ENCODE measurements around the gene SH2D5.

The SH2D5 gene

DNA sequence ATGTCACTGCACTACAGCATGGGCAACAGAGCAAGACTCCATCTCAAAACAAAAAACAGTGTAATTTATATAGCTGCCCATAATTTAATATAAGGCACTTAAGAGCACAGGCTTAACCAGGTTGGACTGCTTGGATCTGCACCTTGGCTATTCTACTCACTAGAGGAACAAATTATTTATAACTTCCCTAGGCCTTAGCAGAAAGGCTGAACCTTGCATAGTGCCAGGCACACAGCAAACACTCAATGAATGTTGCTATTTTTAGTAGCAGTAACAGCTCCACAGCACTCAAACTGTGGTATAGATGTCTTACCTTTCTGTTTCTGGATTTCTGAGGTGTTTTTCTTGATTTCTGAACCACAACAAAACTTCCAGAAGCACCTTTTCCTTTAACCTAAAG is 34.8 kb upstream of the SH2D5 start:
- Histone ChIP-seq H3K4me3 (ENCODE audit: low read depth, low read length) (no peak overlapping the region), H3K27me3 (ENCODE audit: control insufficient read depth, insufficient read depth, low read length) (no peaks in the 10 kb centered on the region), H3K9me3 (ENCODE audit: control insufficient read depth, low read length) (no peaks in the 10 kb centered on the region), H3K9ac (no peak overlapping the region), H3K36me3 (ENCODE audit: control insufficient read depth, insufficient read depth, low read length) (no peaks in the 10 kb centered on the region), H3K4me1 (no peaks in the 10 kb centered on the region), H3K4me2 (ENCODE audit: low read length) (no peak overlapping the region), H2AFZ (no peak overlapping the region), H3K27ac (no peak overlapping the region), H3K79me2 (peaks cover 4% of the 10 kb centered on the region)
- TF ChIP-seq, protein P1, sequence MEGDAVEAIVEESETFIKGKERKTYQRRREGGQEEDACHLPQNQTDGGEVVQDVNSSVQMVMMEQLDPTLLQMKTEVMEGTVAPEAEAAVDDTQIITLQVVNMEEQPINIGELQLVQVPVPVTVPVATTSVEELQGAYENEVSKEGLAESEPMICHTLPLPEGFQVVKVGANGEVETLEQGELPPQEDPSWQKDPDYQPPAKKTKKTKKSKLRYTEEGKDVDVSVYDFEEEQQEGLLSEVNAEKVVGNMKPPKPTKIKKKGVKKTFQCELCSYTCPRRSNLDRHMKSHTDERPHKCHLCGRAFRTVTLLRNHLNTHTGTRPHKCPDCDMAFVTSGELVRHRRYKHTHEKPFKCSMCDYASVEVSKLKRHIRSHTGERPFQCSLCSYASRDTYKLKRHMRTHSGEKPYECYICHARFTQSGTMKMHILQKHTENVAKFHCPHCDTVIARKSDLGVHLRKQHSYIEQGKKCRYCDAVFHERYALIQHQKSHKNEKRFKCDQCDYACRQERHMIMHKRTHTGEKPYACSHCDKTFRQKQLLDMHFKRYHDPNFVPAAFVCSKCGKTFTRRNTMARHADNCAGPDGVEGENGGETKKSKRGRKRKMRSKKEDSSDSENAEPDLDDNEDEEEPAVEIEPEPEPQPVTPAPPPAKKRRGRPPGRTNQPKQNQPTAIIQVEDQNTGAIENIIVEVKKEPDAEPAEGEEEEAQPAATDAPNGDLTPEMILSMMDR (IDR thresholded peaks at IDR 0.05) = no peak

DNA sequence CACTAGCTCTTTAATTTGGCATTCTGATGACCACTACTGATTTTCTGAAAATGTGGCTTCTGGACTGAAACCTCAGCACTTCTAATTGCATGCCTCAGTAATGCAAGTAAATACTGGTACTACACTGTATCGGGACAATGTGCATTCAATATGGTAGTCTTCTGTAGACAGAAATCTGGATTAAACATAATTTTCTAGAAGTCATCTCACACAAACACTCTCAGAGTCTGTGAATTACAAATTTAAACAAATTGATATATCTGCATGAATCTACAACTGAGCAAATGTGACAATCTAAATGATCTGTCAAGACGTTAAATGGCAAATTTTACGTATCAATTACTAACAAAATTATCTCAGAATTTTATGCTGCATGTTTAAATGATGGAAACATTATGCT is 30.9 kb upstream of the SH2D5 start:
- no peaks in the 10 kb centered on the region for H3K4me1 ChIP-seq
- no peaks in the 10 kb centered on the region for H3K36me3 ChIP-seq (ENCODE audit: control insufficient read depth, insufficient read depth, low read length)
- no peaks in the 10 kb centered on the region for H3K79me2 ChIP-seq
- H3K27ac ChIP-seq = no peak overlapping the region
- no peak overlapping the region for H3K9ac ChIP-seq
- H3K4me3 ChIP-seq (ENCODE audit: low read depth, low read length) = no peak overlapping the region
- no peak overlapping the region for H2AFZ ChIP-seq
- TF ChIP-seq, protein P1 (IDR thresholded peaks at IDR 0.05) = no peak
- no peak overlapping the region for H3K4me2 ChIP-seq (ENCODE audit: low read length)
- H3K27me3 ChIP-seq (ENCODE audit: control insufficient read depth, insufficient read depth, low read length) = no peaks in the 10 kb centered on the region
- H3K9me3 ChIP-seq (ENCODE audit: control insufficient read depth, low read length) = no peaks in the 10 kb centered on the region

DNA sequence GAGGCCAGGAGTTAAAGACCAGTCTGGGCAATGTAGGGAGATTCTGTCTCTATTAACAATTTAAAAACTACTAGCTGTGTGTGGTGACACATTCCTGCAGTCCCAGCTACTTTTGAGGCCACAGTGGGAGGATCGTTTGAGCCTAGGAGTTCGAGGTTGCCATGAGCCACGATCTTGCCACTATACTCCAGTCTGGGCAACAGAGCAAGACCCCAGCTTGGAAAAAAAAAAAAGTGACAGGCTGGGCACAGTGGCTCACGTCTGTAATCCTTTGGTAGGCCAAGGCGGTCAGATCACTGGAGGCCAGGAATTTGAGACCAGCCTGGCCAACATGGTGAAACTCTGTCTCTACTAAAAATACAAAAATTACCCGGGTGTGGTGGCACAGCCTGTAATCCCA is 27.8 kb upstream of the SH2D5 start:
- H3K4me2 ChIP-seq (ENCODE audit: low read length) = no peak overlapping the region
- H3K4me3 ChIP-seq (ENCODE audit: low read depth, low read length) = no peak overlapping the region
- no peaks in the 10 kb centered on the region for H3K9me3 ChIP-seq (ENCODE audit: control insufficient read depth, low read length)
- H3K36me3 ChIP-seq (ENCODE audit: control insufficient read depth, insufficient read depth, low read length) = no peaks in the 10 kb centered on the region
- H3K4me1 ChIP-seq = no peaks in the 10 kb centered on the region
- H3K79me2 ChIP-seq = no peaks in the 10 kb centered on the region
- H3K27ac ChIP-seq = no peak overlapping the region
- H3K9ac ChIP-seq = no peak overlapping the region
- TF ChIP-seq, protein P1 (IDR thresholded peaks at IDR 0.05) = no peak
- no peak overlapping the region for H2AFZ ChIP-seq
- no peaks in the 10 kb centered on the region for H3K27me3 ChIP-seq (ENCODE audit: control insufficient read depth, insufficient read depth, low read length)

DNA sequence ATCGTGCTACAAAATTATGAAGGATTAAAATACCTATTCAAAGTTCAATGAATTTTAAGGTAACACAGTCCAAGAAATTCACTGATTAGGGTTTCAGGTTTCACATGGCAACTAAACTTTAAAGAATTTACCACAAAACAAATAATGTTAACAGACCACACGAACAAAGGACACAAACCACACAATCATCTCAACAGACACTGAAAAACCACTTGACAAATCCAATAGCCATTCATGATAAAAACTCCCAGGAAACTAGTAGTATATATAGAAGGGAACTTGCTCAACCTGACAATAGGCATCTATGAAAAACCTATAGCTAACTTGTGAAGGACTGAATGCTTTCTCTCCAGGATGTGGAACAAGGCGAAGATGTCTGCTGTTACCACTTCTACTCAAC is 21.1 kb upstream of the SH2D5 start:
- Histone ChIP-seq H3K27ac (no peak overlapping the region), H3K27me3 (ENCODE audit: control insufficient read depth, insufficient read depth, low read length) (no peaks in the 10 kb centered on the region), H3K9me3 (ENCODE audit: control insufficient read depth, low read length) (no peaks in the 10 kb centered on the region), H3K79me2 (no peaks in the 10 kb centered on the region), H3K9ac (no peak overlapping the region), H3K4me3 (ENCODE audit: low read depth, low read length) (no peak overlapping the region), H2AFZ (no peak overlapping the region), H3K4me1 (no peaks in the 10 kb centered on the region), H3K4me2 (ENCODE audit: low read length) (no peak overlapping the region), H3K36me3 (ENCODE audit: control insufficient read depth, insufficient read depth, low read length) (no peaks in the 10 kb centered on the region)
- TF ChIP-seq, protein P1 (IDR thresholded peaks at IDR 0.05) = no peak

DNA sequence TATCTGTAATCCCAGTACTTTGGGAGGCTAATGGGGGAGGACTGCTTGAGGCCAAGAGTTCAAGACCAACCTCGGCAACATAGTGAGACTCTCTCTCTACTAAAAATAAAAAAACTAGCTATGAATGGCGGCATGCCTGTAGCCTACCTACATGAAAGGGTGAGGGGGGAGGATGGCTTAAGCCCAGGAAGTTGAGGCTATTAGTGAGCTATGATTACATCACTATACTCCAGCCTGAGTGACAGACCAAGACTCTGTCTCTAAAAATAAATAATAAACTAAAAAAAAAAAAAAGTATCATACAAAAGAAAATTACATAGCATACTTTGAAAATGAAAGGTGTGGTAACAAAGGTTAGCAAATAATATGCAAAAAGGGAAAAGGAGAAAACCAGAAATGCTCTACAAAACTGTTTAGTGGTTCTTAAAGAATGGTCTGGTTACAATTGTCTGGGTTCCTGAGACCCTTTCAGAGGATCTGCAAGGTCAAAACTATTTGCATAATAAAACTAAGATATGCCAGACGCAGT is 19.0 kb upstream of the SH2D5 start:
- no peaks in the 10 kb centered on the region for H3K36me3 ChIP-seq (ENCODE audit: control insufficient read depth, insufficient read depth, low read length)
- H3K79me2 ChIP-seq = no peaks in the 10 kb centered on the region

More for the DNA sequence above, 19.0 kb upstream of the SH2D5 start:
- no peak overlapping the region for H3K4me2 ChIP-seq (ENCODE audit: low read length)
- H3K27me3 ChIP-seq (ENCODE audit: control insufficient read depth, insufficient read depth, low read length) = no peaks in the 10 kb centered on the region
- no peak overlapping the region for H2AFZ ChIP-seq
- no peaks in the 10 kb centered on the region for H3K9me3 ChIP-seq (ENCODE audit: control insufficient read depth, low read length)
- H3K27ac ChIP-seq = no peak overlapping the region
- H3K4me3 ChIP-seq (ENCODE audit: low read depth, low read length) = no peak overlapping the region
- TF ChIP-seq, protein P1 (IDR thresholded peaks at IDR 0.05) = no peak
- no peaks in the 10 kb centered on the region for H3K4me1 ChIP-seq
- no peak overlapping the region for H3K9ac ChIP-seq

Measured in parathyroid adenoma (tissue), 2 donors.